ENCODE data around the gene MOCS1.

MOCS1 gene

GRCh38 chr6:39934131-39934757 is at the start of gene MOCS1:
TSS of gene MOCS1 (minus strand) at chr6:39934462. CDS start at chr6:39934417, 45 bp downstream.
- CTCF ChIA-PET: no interaction called here
- no peak for TF ChIP-seq CTCF (IDR thresholded peaks at IDR 0.05; ENCODE audit: control extremely low read depth, extremely low read depth, low read depth, missing control alignments)
- POLR2A ChIA-PET: no interaction called here
- peak; percentile 39 for DNase-seq (ENCODE audit: extremely low spot score)

GRCh38 chr6:39984051-39984450 is 49.8 kb upstream of the MOCS1 start:
- DNase-seq (ENCODE audit: extremely low spot score): no peak
- CTCF ChIA-PET: interaction anchor here (0.9 to 1.5 kb wide), 4 partner anchors 10 to 325 kb away, joined by 3 to 6 read pairs (median 4); no protein-coding TSS in a partner anchor
- POLR2A ChIA-PET: no interaction called here
- TF ChIP-seq CTCF (IDR thresholded peaks at IDR 0.05; ENCODE audit: control extremely low read depth, extremely low read depth, low read depth, missing control alignments): no peak

GRCh38 chr6:39983193-39983592 is 48.9 kb upstream of the MOCS1 start:
- no peak for TF ChIP-seq CTCF (IDR thresholded peaks at IDR 0.05; ENCODE audit: control extremely low read depth, extremely low read depth, low read depth, missing control alignments)
- DNase-seq (ENCODE audit: extremely low spot score): no peak
- CTCF ChIA-PET: interaction anchor here (0.9 to 1.5 kb wide), 6 partner anchors 11 to 621 kb away, joined by 3 to 6 read pairs (median 4); no protein-coding TSS in a partner anchor
- POLR2A ChIA-PET: no interaction called here

GRCh38 chr6:39982720-39983119 is 48.5 kb upstream of the MOCS1 start:
- no peak for TF ChIP-seq CTCF (IDR thresholded peaks at IDR 0.05; ENCODE audit: control extremely low read depth, extremely low read depth, low read depth, missing control alignments)
- DNase-seq (ENCODE audit: extremely low spot score): no peak
- CTCF ChIA-PET: interaction anchor here (1.1 to 1.5 kb wide), 5 partner anchors 12 to 621 kb away, joined by 3 to 6 read pairs (median 4); no protein-coding TSS in a partner anchor
- POLR2A ChIA-PET: no interaction called here

GRCh38 chr6:39980839-39981580 is 46.7 kb upstream of the MOCS1 start:
- CTCF ChIA-PET: interaction anchor here (0.9 to 2.0 kb wide), 5 partner anchors 14 to 607 kb away, joined by 3 to 10 read pairs (median 3); no protein-coding TSS in a partner anchor
- POLR2A ChIA-PET: no interaction called here
- peak; percentile 28 for DNase-seq (ENCODE audit: extremely low spot score)

More at GRCh38 chr6:39980839-39981580, 46.7 kb upstream of the MOCS1 start:
- TF ChIP-seq CTCF (IDR thresholded peaks at IDR 0.05; ENCODE audit: control extremely low read depth, extremely low read depth, low read depth, missing control alignments): peak; percentile 38
